Astrocyte (in vitro differentiated cells and primary cell): Measurements from ENCODE around the gene PARD3B.

ENCODE experiments used
- EZH2 ChIP-seq: IDR thresholded peaks from 2 replicates; pipeline ENCODE4 v1.6.1; 2012; ENCODE audit warnings: mild to moderate bottlenecking, low read length, inconsistent platforms; ENCODE audit not compliant: insufficient read depth
- TF ChIP-seq, protein P1 (sequence below): IDR thresholded peaks from 2 replicates; pipeline ENCODE4 v1.5.1; 2011; ENCODE audit warnings: low read depth, mild to moderate bottlenecking, inconsistent platforms, low read length, moderate library complexity; ENCODE audit not compliant: insufficient read depth

DNA sequence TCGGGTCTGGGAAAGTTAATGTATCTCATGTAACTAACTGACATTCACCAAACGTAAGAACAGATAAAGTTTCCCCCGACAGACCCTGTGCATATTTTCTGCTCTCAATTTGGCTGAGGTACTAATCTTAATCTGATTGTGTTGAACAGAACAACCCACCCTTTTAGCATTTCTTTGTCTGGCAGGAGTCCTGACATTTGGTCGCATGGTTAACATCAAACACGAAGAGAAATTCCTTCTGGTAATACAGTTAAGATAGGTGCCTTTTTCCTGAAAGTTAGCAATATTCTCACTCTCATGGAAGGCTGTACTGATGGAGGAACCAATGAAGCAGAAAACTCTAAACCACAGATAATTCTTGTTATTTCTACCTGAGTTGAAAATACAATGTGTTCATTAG lies 520.8 kb downstream of the PARD3B start:
- TF ChIP-seq, protein P1, sequence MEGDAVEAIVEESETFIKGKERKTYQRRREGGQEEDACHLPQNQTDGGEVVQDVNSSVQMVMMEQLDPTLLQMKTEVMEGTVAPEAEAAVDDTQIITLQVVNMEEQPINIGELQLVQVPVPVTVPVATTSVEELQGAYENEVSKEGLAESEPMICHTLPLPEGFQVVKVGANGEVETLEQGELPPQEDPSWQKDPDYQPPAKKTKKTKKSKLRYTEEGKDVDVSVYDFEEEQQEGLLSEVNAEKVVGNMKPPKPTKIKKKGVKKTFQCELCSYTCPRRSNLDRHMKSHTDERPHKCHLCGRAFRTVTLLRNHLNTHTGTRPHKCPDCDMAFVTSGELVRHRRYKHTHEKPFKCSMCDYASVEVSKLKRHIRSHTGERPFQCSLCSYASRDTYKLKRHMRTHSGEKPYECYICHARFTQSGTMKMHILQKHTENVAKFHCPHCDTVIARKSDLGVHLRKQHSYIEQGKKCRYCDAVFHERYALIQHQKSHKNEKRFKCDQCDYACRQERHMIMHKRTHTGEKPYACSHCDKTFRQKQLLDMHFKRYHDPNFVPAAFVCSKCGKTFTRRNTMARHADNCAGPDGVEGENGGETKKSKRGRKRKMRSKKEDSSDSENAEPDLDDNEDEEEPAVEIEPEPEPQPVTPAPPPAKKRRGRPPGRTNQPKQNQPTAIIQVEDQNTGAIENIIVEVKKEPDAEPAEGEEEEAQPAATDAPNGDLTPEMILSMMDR: no peak
- no peak for TF ChIP-seq EZH2
